HCT116 (cell line): ENCODE measurements around the gene KRTAP16-1. TPM values are rescaled to one million over a fixed set of nuclear protein-coding genes. Genes with fewer than 3 reads are reported as not detected.

ENCODE experiments used
- ATAC-seq: fragments of 200-7000 bp; cut with Tn5 transposase; 2 replicates; pipeline ENCODE4 v1.9.1; 2020; ENCODE audit warnings: mild to moderate bottlenecking, moderate library complexity
- BruUV-seq: library from RNA; stranded (reverse); fragments of 400-500 nt; replicated peaks from 2 replicates; lab custom pipeline; 2021; lab: Mats Ljungman, UMichigan
- CTCF ChIA-PET: fragments of 300-600 bp; sonication (Branson Sonifier 250); formaldehyde crosslinking; loops from one replicate; lab custom pipeline; 2021; ENCODE audit warnings: antibody characterized with exemption; lab: Charles Lee
- POLR2A ChIA-PET: fragments of 300-600, 350-600 bp; sonication (Branson Sonifier 250); formaldehyde crosslinking; loops from one replicate; lab custom pipeline; 2021; ENCODE audit warnings: antibody characterized with exemption; lab: Charles Lee
- RAD21 ChIA-PET, 2 experiments: fragments of 300-600 bp; sonication (Branson Sonifier 250); formaldehyde crosslinking; loops; one replicate each; lab custom pipeline; 2023; ENCODE audit warnings: low total read pairs in 2 of 2; ENCODE audit not compliant: uncharacterized antibody in 2 of 2, unreplicated experiment in 2 of 2, low non-redundant PET in 1 of 2; lab: Charles Lee
- DNase-seq: peaks from one replicate; pipeline ENCODE4 v3.0.0-alpha.2; 2010; ENCODE audit warnings: low read depth, low spot score
- H2AFZ ChIP-seq: fragments of 200-600 bp; shearing (Covaris generic), sonication (generic); 2 replicates; pipeline ENCODE4 v1.6.1; 2017; ENCODE audit warnings: low read depth, mixed run types, mixed read lengths, antibody characterized with exemption, low read length; ENCODE audit not compliant: poor library complexity, severe bottlenecking
- H3K27ac ChIP-seq: 2 replicates; pipeline ENCODE4 v1.5.1; 2012; ENCODE audit warnings: low read depth, low read length
- H3K27me3 ChIP-seq: fragments of 200-600 bp; sonication (generic); 2 replicates; pipeline ENCODE4 v1.6.1; 2016; ENCODE audit warnings: mixed run types, low read length, mixed read lengths; ENCODE audit not compliant: insufficient read depth
- H3K36me3 ChIP-seq, 2 experiments: fragments of 200-500 bp in 1 of 2; fragments of 200-600 bp in 1 of 2; sonication (Bioruptor generic) in 1 of 2; sonication (generic) in 1 of 2; 2 replicates each; pipeline versions ENCODE4 v1.5.1 to v1.6.1; 2014 to 2016; ENCODE audit warnings: low read length in 2 of 2, inconsistent platforms in 1 of 2, mixed read lengths in 1 of 2, mixed run types in 1 of 2; ENCODE audit not compliant: insufficient read depth in 2 of 2, control insufficient read depth in 1 of 2
- H3K4me1 ChIP-seq, 2 experiments: fragments of 200-600 bp in 1 of 2; sonication (generic) in 1 of 2; 2 replicates each; pipeline versions ENCODE4 v1.5.1 to v1.6.1; 2012 to 2017; ENCODE audit warnings: low read length in 2 of 2, inconsistent platforms in 1 of 2, mild to moderate bottlenecking in 1 of 2, mixed read lengths in 1 of 2, mixed run types in 1 of 2, moderate library complexity in 1 of 2; ENCODE audit not compliant: insufficient read depth in 2 of 2, control insufficient read depth in 1 of 2
- H3K4me2 ChIP-seq: fragments of 200-600 bp; sonication (generic); 2 replicates; pipeline ENCODE4 v1.6.1; 2017; ENCODE audit warnings: mixed run types, low read length, mixed read lengths
- H3K4me3 ChIP-seq, 2 experiments: fragments of 200-600 bp in 1 of 2; sonication (generic) in 1 of 2; replicated peaks in 1 of 2; 2 replicates each; pipeline ENCODE4 v1.5.1; 2011 to 2016; ENCODE audit warnings: low read length in 2 of 2, control low read depth in 1 of 2, low read depth in 1 of 2, mild to moderate bottlenecking in 1 of 2, mixed read lengths in 1 of 2, mixed run types in 1 of 2
- H3K79me2 ChIP-seq: fragments of 200-600 bp; sonication (generic); 2 replicates; pipeline ENCODE4 v1.6.1; 2017; ENCODE audit warnings: mild to moderate bottlenecking, mixed run types, low read length, moderate library complexity, mixed read lengths; ENCODE audit not compliant: insufficient read depth
- H3K9ac ChIP-seq: fragments of 200-600 bp; sonication (generic); 2 replicates; pipeline ENCODE4 v1.6.1; 2016; ENCODE audit warnings: low read length, mixed read lengths
- H3K9me2 ChIP-seq: fragments of 200-600 bp; sonication (generic), shearing (Covaris generic); 2 replicates; pipeline ENCODE4 v1.6.1; 2017; ENCODE audit warnings: mixed run types, mild to moderate bottlenecking, moderate library complexity; ENCODE audit not compliant: insufficient read depth
- H3K9me3 ChIP-seq, 2 experiments: fragments of 200-500 bp in 1 of 2; fragments of 200-600 bp in 1 of 2; sonication (Bioruptor generic) in 1 of 2; sonication (generic) in 1 of 2; 2 replicates each; pipeline ENCODE4 v1.6.1; 2014 to 2017; ENCODE audit warnings: low read length in 2 of 2, mixed read lengths in 2 of 2, inconsistent platforms in 1 of 2, low read depth in 1 of 2, mild to moderate bottlenecking in 1 of 2, mixed run types in 1 of 2, moderate library complexity in 1 of 2; ENCODE audit not compliant: control insufficient read depth in 1 of 2, insufficient read depth in 1 of 2
- H4K20me1 ChIP-seq: fragments of 200-600 bp; sonication (generic), shearing (Covaris generic); 2 replicates; pipeline ENCODE4 v1.6.1; 2017; ENCODE audit warnings: mixed run types, mild to moderate bottlenecking, moderate library complexity; ENCODE audit not compliant: insufficient read depth
- ATF3 ChIP-seq: IDR thresholded peaks from 2 replicates; pipeline ENCODE4 v1.6.1; 2012
- CEBPB ChIP-seq: IDR thresholded peaks from 2 replicates; pipeline ENCODE4 v1.6.1; 2012; ENCODE audit warnings: low read depth
- EGR1 ChIP-seq: IDR thresholded peaks from 2 replicates; pipeline ENCODE4 v1.6.1; 2012; ENCODE audit warnings: low read depth
- ELF1 ChIP-seq: IDR thresholded peaks from 2 replicates; pipeline ENCODE4 v1.6.1; 2012; ENCODE audit warnings: low read depth, borderline replicate concordance
- FOSL1 ChIP-seq: IDR thresholded peaks from 2 replicates; pipeline ENCODE4 v1.6.1; 2012; ENCODE audit warnings: low read depth
- POLR2AphosphoS5 ChIP-seq: IDR thresholded peaks from 2 replicates; pipeline ENCODE4 v1.6.1; 2011; ENCODE audit warnings: mild to moderate bottlenecking, low read depth, low read length, moderate library complexity
- SRF ChIP-seq: IDR thresholded peaks from 2 replicates; pipeline ENCODE4 v1.6.1; 2012; ENCODE audit warnings: low read depth
- TCF7L2 ChIP-seq: IDR thresholded peaks from 2 replicates; pipeline ENCODE4 v1.7.0; 2011; ENCODE audit warnings: borderline replicate concordance, inconsistent platforms; ENCODE audit not compliant: insufficient read depth, insufficient read length; ENCODE audit errors: extremely low read depth
- YY1 ChIP-seq: IDR thresholded peaks from 2 replicates; pipeline ENCODE4 v1.6.1; 2011; ENCODE audit warnings: low read length, low read depth, moderate library complexity, mild to moderate bottlenecking; ENCODE audit not compliant: insufficient replicate concordance; ENCODE audit errors: extremely low read depth
- ZNF274 ChIP-seq: fragments of 200-500 bp; sonication (Bioruptor generic); IDR thresholded peaks from 2 replicates; pipeline ENCODE4 v1.6.1; 2014; ENCODE audit warnings: mild to moderate bottlenecking, low read depth, low read length, inconsistent platforms
- intact Hi-C: fragments of 100-400 bp; cut with micrococcal nuclease; formaldehyde crosslinking; loops from 2 replicates; pipeline ENCODE4 v1.10.0; 2022
- total RNA-seq: library from RNA; stranded (reverse); gene quantifications from one replicate; pipeline ENCODE4 v1.2.1, GENCODE V29; 2021; ENCODE audit not compliant: unreplicated experiment
- TF ChIP-seq, protein P1 (sequence below): IDR thresholded peaks from 2 replicates; pipeline ENCODE4 v1.6.1; 2011; ENCODE audit warnings: mild to moderate bottlenecking, low read length, moderate library complexity; ENCODE audit not compliant: insufficient replicate concordance; ENCODE audit errors: extremely low read depth
- TF ChIP-seq, protein P2 (sequence below): IDR thresholded peaks from 2 replicates; pipeline ENCODE4 v1.6.1; 2012
- TF ChIP-seq, protein P3 (sequence below): IDR thresholded peaks from 2 replicates; pipeline ENCODE4 v1.6.1; 2012; ENCODE audit warnings: low read depth

KRTAP16-1 gene
- total RNA-seq, 1 experiment from 2014 or later, result not detected

GRCh38 chr17:41308251-41308917 is 725 bp downstream of the KRTAP16-1 start:
- Histone ChIP-seq H3K79me2 (no peaks in the 10 kb centered on the region), H3K9ac (no peak overlapping the region), H3K27me3 (no peaks in the 10 kb centered on the region), H4K20me1 (no peaks in the 10 kb centered on the region), H3K4me3 (no peak overlapping the region), H3K9me3 (no peaks in the 10 kb centered on the region), H3K27ac (no peak overlapping the region), H3K36me3 (no peaks in the 10 kb centered on the region), H2AFZ (no peak overlapping the region), H3K4me1 (no peaks in the 10 kb centered on the region), H3K9me2 (no peaks in the 10 kb centered on the region), H3K4me2 (no peak overlapping the region)
- RAD21 ChIA-PET, result no interaction called here
- TF ChIP-seq ATF3 (no peak), TCF7L2 (no peak)
- CTCF ChIA-PET, result no interaction called here
- DNase-seq (no peak), ATAC-seq (no peak)
- POLR2A ChIA-PET, result no interaction called here
- BruUV-seq, result no TSS peak
- intact Hi-C loops, result no loop called here

DNA sequence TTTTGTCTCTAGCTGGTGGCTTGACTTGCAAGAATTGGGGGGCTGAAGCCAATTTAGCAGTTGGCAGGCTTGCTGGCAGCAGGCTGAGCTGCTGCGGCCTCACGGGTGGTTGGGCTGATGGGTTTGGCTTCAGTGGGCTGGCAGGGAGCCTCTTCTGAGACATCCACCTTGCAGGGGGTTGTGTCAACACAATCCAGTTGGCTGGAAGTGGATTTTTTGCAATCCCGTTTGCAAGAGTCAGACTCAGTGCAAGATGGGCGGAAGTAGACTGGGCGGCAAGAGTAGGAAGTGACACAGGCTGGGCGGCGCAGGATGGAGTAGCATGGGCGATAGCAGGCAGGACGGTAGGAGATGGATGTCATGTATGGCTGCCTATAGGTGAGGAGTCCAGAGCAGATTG is 1.5 kb downstream of the KRTAP16-1 start:
- H3K4me2 ChIP-seq, result no peak overlapping the region
- no peak for DNase-seq
- no peak for ATAC-seq
- H3K27ac ChIP-seq, result no peak overlapping the region
- H4K20me1 ChIP-seq, result no peaks in the 10 kb centered on the region
- TF ChIP-seq YY1, result no peak
- no peak for TF ChIP-seq POLR2AphosphoS5
- TF ChIP-seq ELF1, result no peak
- no peak for TF ChIP-seq SRF
- TF ChIP-seq, protein P1, sequence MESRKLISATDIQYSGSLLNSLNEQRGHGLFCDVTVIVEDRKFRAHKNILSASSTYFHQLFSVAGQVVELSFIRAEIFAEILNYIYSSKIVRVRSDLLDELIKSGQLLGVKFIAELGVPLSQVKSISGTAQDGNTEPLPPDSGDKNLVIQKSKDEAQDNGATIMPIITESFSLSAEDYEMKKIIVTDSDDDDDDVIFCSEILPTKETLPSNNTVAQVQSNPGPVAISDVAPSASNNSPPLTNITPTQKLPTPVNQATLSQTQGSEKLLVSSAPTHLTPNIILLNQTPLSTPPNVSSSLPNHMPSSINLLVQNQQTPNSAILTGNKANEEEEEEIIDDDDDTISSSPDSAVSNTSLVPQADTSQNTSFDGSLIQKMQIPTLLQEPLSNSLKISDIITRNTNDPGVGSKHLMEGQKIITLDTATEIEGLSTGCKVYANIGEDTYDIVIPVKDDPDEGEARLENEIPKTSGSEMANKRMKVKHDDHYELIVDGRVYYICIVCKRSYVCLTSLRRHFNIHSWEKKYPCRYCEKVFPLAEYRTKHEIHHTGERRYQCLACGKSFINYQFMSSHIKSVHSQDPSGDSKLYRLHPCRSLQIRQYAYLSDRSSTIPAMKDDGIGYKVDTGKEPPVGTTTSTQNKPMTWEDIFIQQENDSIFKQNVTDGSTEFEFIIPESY, result no peak
- TF ChIP-seq ZNF274, result no peak
- TF ChIP-seq, protein P2, sequence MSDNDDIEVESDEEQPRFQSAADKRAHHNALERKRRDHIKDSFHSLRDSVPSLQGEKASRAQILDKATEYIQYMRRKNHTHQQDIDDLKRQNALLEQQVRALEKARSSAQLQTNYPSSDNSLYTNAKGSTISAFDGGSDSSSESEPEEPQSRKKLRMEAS, result no peak
- no peak for TF ChIP-seq CEBPB
- no peak for TF ChIP-seq FOSL1
- TF ChIP-seq EGR1, result no peak
- TF ChIP-seq, protein P3, sequence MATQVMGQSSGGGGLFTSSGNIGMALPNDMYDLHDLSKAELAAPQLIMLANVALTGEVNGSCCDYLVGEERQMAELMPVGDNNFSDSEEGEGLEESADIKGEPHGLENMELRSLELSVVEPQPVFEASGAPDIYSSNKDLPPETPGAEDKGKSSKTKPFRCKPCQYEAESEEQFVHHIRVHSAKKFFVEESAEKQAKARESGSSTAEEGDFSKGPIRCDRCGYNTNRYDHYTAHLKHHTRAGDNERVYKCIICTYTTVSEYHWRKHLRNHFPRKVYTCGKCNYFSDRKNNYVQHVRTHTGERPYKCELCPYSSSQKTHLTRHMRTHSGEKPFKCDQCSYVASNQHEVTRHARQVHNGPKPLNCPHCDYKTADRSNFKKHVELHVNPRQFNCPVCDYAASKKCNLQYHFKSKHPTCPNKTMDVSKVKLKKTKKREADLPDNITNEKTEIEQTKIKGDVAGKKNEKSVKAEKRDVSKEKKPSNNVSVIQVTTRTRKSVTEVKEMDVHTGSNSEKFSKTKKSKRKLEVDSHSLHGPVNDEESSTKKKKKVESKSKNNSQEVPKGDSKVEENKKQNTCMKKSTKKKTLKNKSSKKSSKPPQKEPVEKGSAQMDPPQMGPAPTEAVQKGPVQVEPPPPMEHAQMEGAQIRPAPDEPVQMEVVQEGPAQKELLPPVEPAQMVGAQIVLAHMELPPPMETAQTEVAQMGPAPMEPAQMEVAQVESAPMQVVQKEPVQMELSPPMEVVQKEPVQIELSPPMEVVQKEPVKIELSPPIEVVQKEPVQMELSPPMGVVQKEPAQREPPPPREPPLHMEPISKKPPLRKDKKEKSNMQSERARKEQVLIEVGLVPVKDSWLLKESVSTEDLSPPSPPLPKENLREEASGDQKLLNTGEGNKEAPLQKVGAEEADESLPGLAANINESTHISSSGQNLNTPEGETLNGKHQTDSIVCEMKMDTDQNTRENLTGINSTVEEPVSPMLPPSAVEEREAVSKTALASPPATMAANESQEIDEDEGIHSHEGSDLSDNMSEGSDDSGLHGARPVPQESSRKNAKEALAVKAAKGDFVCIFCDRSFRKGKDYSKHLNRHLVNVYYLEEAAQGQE, result no peak
- H3K4me3 ChIP-seq, result no peak overlapping the region
- ChIA-PET POLR2A (no interaction called here), RAD21 (no interaction called here), CTCF (no interaction called here)
- intact Hi-C loops, result no loop called here
- no peaks in the 10 kb centered on the region for H3K9me2 ChIP-seq
- H3K27me3 ChIP-seq, result no peaks in the 10 kb centered on the region
- no peak overlapping the region for H3K9ac ChIP-seq
- no peaks in the 10 kb centered on the region for H3K36me3 ChIP-seq
- no TSS peak for BruUV-seq
- H3K79me2 ChIP-seq, result no peaks in the 10 kb centered on the region
- no peaks in the 10 kb centered on the region for H3K9me3 ChIP-seq
- no peaks in the 10 kb centered on the region for H3K4me1 ChIP-seq
- no peak overlapping the region for H2AFZ ChIP-seq
